Liver (tissue), 9 donors: ENCODE measurements around the gene CCDC186. TPM values are rescaled to one million over a fixed set of nuclear protein-coding genes. Genes with fewer than 3 reads are reported as not detected.

Source experiments
- DNase-seq: peaks from one replicate; pipeline ENCODE4 v3.0.0-alpha.2; 2017; ENCODE audit warnings: low spot score
- H3K27ac ChIP-seq, 2 donors: one replicate each; pipeline ENCODE4 v1.7.0; 2013; ENCODE audit warnings: inconsistent platforms in 2 of 2, low read length in 2 of 2, control low read depth in 1 of 2, low read depth in 1 of 2, mild to moderate bottlenecking in 1 of 2
- H3K27me3 ChIP-seq, 4 donors: one replicate each; pipeline versions ENCODE4 v1.6.1 to v1.7.0; 2013; ENCODE audit warnings: low read length in 3 of 4, inconsistent platforms in 1 of 4, mild to moderate bottlenecking in 1 of 4, moderate library complexity in 1 of 4; ENCODE audit not compliant: control insufficient read depth in 4 of 4, insufficient read depth in 4 of 4
- H3K36me3 ChIP-seq, 4 donors: one replicate each; pipeline versions ENCODE4 v1.6.1 to v1.7.0; 2013; ENCODE audit warnings: low read length in 3 of 4, mild to moderate bottlenecking in 3 of 4, low read depth in 1 of 4, moderate library complexity in 1 of 4; ENCODE audit not compliant: control insufficient read depth in 4 of 4, insufficient read depth in 3 of 4
- H3K4me1 ChIP-seq, 4 donors: one replicate each; pipeline versions ENCODE4 v1.6.1 to v1.7.0; 2013; ENCODE audit warnings: low read length in 3 of 4, mild to moderate bottlenecking in 3 of 4, moderate library complexity in 1 of 4; ENCODE audit not compliant: control insufficient read depth in 4 of 4, insufficient read depth in 4 of 4
- H3K4me3 ChIP-seq, 3 donors: one replicate each; pipeline versions ENCODE4 v1.6.1 to v1.7.0; 2013; ENCODE audit warnings: low read length in 3 of 3, control low read depth in 1 of 3, low read depth in 1 of 3, mild to moderate bottlenecking in 1 of 3
- H3K9ac ChIP-seq, 2 donors: one replicate each; pipeline ENCODE4 v1.7.0; 2013; ENCODE audit warnings: low read length in 2 of 2, mild to moderate bottlenecking in 2 of 2, moderate library complexity in 2 of 2, control low read depth in 1 of 2, low read depth in 1 of 2
- H3K9me3 ChIP-seq, 4 donors: one replicate each; pipeline versions ENCODE4 v1.6.1 to v1.7.0; 2013; ENCODE audit warnings: low read length in 3 of 4; ENCODE audit not compliant: control insufficient read depth in 4 of 4
- EGR1 ChIP-seq, 2 donors: IDR thresholded peaks; 2 replicates each; pipeline ENCODE4 v1.6.1; 2016 to 2018; ENCODE audit warnings: antibody characterized with exemption in 2 of 2, low read depth in 2 of 2
- FOXA1 ChIP-seq: IDR thresholded peaks from 2 replicates; pipeline ENCODE4 v1.6.1; 2016; ENCODE audit warnings: antibody characterized with exemption
- FOXA2 ChIP-seq: IDR thresholded peaks from 2 replicates; pipeline ENCODE4 v1.6.1; 2016; ENCODE audit warnings: antibody characterized with exemption
- GABPA ChIP-seq, 2 donors: IDR thresholded peaks in 1 of 2; conservative IDR thresholded peaks in 1 of 2; 2 replicates each; pipeline ENCODE4 v1.6.1; 2016; ENCODE audit warnings: antibody characterized with exemption in 2 of 2, mild to moderate bottlenecking in 1 of 2, moderate library complexity in 1 of 2
- HNF4A ChIP-seq, 2 donors: conservative IDR thresholded peaks; 2 replicates each; pipeline ENCODE4 v1.6.1; 2016; ENCODE audit warnings: antibody characterized with exemption in 2 of 2, mild to moderate bottlenecking in 2 of 2
- HNF4G ChIP-seq: IDR thresholded peaks from 2 replicates; pipeline ENCODE4 v1.6.1; 2016; ENCODE audit warnings: antibody characterized with exemption
- JUND ChIP-seq, 2 donors: IDR thresholded peaks; 2 replicates each; pipeline ENCODE4 v1.6.1; 2016; ENCODE audit warnings: antibody characterized with exemption in 2 of 2
- NR2F2 ChIP-seq: IDR thresholded peaks from 2 replicates; pipeline ENCODE4 v1.6.1; 2016; ENCODE audit warnings: antibody characterized with exemption
- RAD21 ChIP-seq, 2 donors: IDR thresholded peaks; 2 replicates each; pipeline ENCODE4 v1.6.1; 2016; ENCODE audit warnings: antibody characterized with exemption in 2 of 2, mild to moderate bottlenecking in 2 of 2
- REST ChIP-seq: IDR thresholded peaks from 2 replicates; pipeline ENCODE4 v1.6.1; 2016; ENCODE audit warnings: antibody characterized with exemption, mild to moderate bottlenecking
- RXRA ChIP-seq, 2 donors: IDR thresholded peaks; 2 replicates each; pipeline ENCODE4 v1.6.1; 2017 to 2018; ENCODE audit warnings: antibody characterized with exemption in 2 of 2, mild to moderate bottlenecking in 1 of 2
- SP1 ChIP-seq: IDR thresholded peaks from 2 replicates; pipeline ENCODE4 v1.6.1; 2018; ENCODE audit warnings: antibody characterized with exemption, mild to moderate bottlenecking
- TAF1 ChIP-seq: conservative IDR thresholded peaks from 2 replicates; pipeline ENCODE4 v1.6.1; 2016; ENCODE audit warnings: antibody characterized with exemption, mild to moderate bottlenecking
- YY1 ChIP-seq: IDR thresholded peaks from 2 replicates; pipeline ENCODE4 v1.6.1; 2016; ENCODE audit warnings: antibody characterized with exemption, mild to moderate bottlenecking
- ZBTB33 ChIP-seq: IDR thresholded peaks from 2 replicates; pipeline ENCODE4 v1.6.1; 2016; ENCODE audit warnings: antibody characterized with exemption
- WGBS: extraction: QIAGEN DNeasy Blood & Tissue Kit; methylation state at CpG from one replicate; pipeline ENCODE4 v1.1.7; 2013; 5-methylcytosine and 5-hydroxymethylcytosine counted together
- polyA plus RNA-seq, 2 donors: library from polyadenylated mRNA; stranded (reverse) in 1 of 2; unstranded in 1 of 2; fragments of 200-250 nt in 1 of 2; fragments of >200 nt in 1 of 2; fragmentation: Nextera tagmentation in 1 of 2; extraction: Ambion mirVana in 1 of 2; gene quantifications; one replicate each; pipeline versions ENCODE4 v1.2.1 to v1.2.3, GENCODE V29; 2013 to 2015
- total RNA-seq, 2 donors: library from RNA; depleted of rRNA; stranded (reverse); fragments of >200 nt; gene quantifications; one replicate each; pipeline ENCODE4 v1.2.3, GENCODE V29; 2014
- TF ChIP-seq, protein P1 (sequence below): IDR thresholded peaks from 2 replicates; pipeline ENCODE4 v1.6.1; 2016; ENCODE audit warnings: antibody characterized with exemption
- TF ChIP-seq, protein P2 (sequence below): fragments of 150-350 bp; IDR thresholded peaks from 2 replicates; pipeline ENCODE4 v1.5.1; 2017; ENCODE audit warnings: improper control_type of control experiment, low read depth, low read length; ENCODE audit not compliant: missing input control
- TF ChIP-seq, protein P3 (sequence below): IDR thresholded peaks from 2 replicates; pipeline ENCODE4 v1.6.1; 2016; ENCODE audit warnings: antibody characterized with exemption
- donor health status: healthy.
- donor health status: healthy.
- donor health status: healthy.
- donor health status: healthy.
- donor health status: healthy.

The CCDC186 gene
- total and polyA plus RNA-seq, 4 donors: 1.9 to 11.6 (median 6.1) TPM

DNA sequence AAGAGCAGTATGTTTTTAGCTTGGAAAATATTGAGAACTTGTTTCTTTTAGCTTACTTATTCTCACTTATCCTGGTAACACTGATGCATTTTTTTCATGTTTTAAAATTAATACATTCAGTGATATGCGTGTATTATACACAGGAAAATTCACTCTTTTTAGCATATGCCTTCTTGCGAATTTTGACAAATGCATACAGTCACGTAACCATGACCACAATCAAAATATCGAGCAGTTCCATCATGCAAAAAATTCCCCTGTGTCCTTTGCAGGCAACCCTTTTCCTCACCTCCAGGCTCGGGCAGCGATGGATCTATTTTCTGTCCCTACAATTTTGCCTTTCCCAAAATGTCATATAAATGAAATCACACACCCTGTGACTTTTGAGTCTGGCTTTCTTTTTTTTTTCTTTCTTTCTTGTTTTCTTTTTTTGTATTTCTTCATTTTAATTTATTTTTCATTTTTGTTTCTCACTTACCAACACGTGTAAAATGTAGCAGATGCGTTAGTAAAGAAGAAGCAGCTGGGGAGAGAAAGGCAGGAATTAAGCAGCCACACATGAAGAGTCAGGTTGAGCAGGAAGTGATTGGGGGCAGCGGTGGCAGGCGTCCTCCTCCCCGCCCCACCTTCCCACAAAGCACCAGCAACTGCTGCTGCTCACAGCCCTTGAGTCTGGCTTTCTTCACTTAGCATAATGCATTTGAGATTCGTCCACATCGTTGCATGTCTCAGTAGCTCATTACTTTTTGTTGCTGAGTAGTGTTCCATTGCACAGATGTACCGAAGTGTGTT, 100.4 kb downstream of the CCDC186 start:
- H3K27ac ChIP-seq: no peak overlapping the region
- no peaks in the 10 kb centered on the region for H3K36me3 ChIP-seq
- no peaks in the 10 kb centered on the region for H3K27me3 ChIP-seq
- no peak overlapping the region for H3K9ac ChIP-seq
- H3K9me3 ChIP-seq: no peaks in the 10 kb centered on the region
- no peak for DNase-seq
- TF ChIP-seq RXRA (IDR thresholded peaks at IDR 0.05) (no peak), EGR1 (IDR thresholded peaks at IDR 0.05; ENCODE audit: low read depth in 2 of 2) (no peak), HNF4G (no peak), ZBTB33 (no peak), TAF1 (no peak), RAD21 (IDR thresholded peaks at IDR 0.05) (no peak), YY1 (no peak), FOXA2 (no peak), HNF4A (conservative IDR thresholded peaks at IDR 0.05) (no peak), GABPA (IDR thresholded peaks at IDR 0.05 in 1 of 2, conservative IDR thresholded peaks at IDR 0.05 in 1 of 2) (no peak), JUND (IDR thresholded peaks at IDR 0.05) (no peak), SP1 (no peak), NR2F2 (no peak), REST (no peak), FOXA1 (no peak)
- TF ChIP-seq, protein P1, sequence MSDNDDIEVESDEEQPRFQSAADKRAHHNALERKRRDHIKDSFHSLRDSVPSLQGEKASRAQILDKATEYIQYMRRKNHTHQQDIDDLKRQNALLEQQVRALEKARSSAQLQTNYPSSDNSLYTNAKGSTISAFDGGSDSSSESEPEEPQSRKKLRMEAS: no peak
- TF ChIP-seq, protein P2, sequence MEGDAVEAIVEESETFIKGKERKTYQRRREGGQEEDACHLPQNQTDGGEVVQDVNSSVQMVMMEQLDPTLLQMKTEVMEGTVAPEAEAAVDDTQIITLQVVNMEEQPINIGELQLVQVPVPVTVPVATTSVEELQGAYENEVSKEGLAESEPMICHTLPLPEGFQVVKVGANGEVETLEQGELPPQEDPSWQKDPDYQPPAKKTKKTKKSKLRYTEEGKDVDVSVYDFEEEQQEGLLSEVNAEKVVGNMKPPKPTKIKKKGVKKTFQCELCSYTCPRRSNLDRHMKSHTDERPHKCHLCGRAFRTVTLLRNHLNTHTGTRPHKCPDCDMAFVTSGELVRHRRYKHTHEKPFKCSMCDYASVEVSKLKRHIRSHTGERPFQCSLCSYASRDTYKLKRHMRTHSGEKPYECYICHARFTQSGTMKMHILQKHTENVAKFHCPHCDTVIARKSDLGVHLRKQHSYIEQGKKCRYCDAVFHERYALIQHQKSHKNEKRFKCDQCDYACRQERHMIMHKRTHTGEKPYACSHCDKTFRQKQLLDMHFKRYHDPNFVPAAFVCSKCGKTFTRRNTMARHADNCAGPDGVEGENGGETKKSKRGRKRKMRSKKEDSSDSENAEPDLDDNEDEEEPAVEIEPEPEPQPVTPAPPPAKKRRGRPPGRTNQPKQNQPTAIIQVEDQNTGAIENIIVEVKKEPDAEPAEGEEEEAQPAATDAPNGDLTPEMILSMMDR: no peak
- TF ChIP-seq, protein P3, sequence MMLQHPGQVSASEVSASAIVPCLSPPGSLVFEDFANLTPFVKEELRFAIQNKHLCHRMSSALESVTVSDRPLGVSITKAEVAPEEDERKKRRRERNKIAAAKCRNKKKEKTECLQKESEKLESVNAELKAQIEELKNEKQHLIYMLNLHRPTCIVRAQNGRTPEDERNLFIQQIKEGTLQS: no peak
- no peak overlapping the region for H3K4me3 ChIP-seq
- H3K4me1 ChIP-seq: no peaks in the 10 kb centered on the region
- WGBS: 81% methylated on average over 14 of the region's 14 CpGs
